ENCODE results near the gene GPR37.

- no peak for TF ChIP-seq JUND (IDR thresholded peaks at IDR 0.05)
- no peak for TF ChIP-seq CTCF (IDR thresholded peaks at IDR 0.05)
- no peak for TF ChIP-seq SIN3A (IDR thresholded peaks at IDR 0.05; ENCODE audit: borderline replicate concordance, low read depth, low read length)
- no peak for TF ChIP-seq FOXJ3 (CRISPR knock-in tag; IDR thresholded peaks at IDR 0.05)
- TF ChIP-seq TAF1 (IDR thresholded peaks at IDR 0.05; ENCODE audit: borderline replicate concordance, low read depth, low read length), result no peak
- TF ChIP-seq CHD2 (IDR thresholded peaks at IDR 0.05; ENCODE audit: low read length, partially characterized antibody), result no peak
- TF ChIP-seq YY1 (IDR thresholded peaks at IDR 0.05; ENCODE audit: low read depth), result no peak
- TF ChIP-seq POLR2AphosphoS5 (IDR thresholded peaks at IDR 0.05; ENCODE audit: low read depth, low read length), result no peak
- no peak for TF ChIP-seq ZBTB33 (IDR thresholded peaks at IDR 0.05; ENCODE audit: borderline replicate concordance, low read depth)
- no peak for TF ChIP-seq MAX (IDR thresholded peaks at IDR 0.05; ENCODE audit: low read depth)
These were observed 66.6 kb downstream of the GPR37 start for GRCh38 chr7:124698964-124699363.

All from SK-N-SH (cell line).